DMS53 treated with DMSO at 0.1 percent for 48 hours (cell line): ENCODE results near the gene CCT6A.
"Not testable (repeated sequence)": the region's sequence is repeated elsewhere in the genome, so short reads cannot be mapped to it uniquely, and the experiment has no call there.

Source experiments
- DNase-seq: peaks from one replicate; lab custom pipeline; 2025; ENCODE audit not compliant: unreplicated experiment; lab: John Stamatoyannopoulos, UW

CCT6A gene

GRCh38 chr7:56097700-56098099 is 46.1 kb downstream of the CCT6A start:
- DNase-seq, result no peak

DNA sequence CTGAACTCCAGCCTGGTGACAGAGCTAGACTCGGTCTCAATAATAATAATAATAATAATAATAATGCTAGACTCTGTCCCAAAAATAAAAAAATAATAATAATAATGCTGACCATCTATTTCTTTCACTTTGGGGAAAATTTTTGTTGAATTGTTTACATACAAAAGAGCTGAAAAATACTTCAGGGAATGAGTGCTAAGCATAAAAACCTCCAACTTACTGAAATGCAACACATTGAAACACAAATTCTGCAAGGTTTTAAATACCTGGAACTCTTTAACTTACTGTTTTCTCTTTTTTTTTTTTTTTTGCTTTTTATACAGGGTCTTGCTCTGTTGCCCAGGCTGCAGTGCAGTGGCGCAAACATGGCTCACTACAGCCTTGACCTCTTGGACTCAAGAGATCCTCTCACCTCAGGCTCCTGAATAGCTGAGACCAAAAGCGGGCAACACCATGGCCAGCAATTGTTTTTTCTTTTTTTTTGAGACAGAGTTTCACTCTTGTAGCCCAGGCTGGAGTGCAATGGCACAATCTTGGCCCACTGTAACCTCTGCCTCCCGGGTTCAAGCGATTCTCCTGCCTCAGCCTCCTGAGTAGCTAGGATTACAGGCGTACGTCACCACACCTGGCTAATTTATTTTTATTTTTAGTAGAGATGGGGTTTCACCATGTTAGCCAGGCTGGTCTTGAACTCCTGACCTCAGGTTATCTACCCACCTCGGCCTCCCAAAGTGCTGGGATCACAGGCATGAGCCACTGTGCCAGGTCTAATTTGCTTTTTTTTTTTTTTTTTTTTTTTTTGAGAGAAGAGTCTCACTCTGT is 46.8 kb downstream of the CCT6A start:
- not testable (repeated sequence) for DNase-seq

GRCh38 chr7:56099653-56100052 is 48.1 kb downstream of the CCT6A start:
- no peak for DNase-seq

- DNase-seq, result not testable (repeated sequence)
These were observed 52.6 kb downstream of the CCT6A start for GRCh38 chr7:56104138-56104537.

- DNase-seq, result peak; percentile 19
These were observed 53.9 kb downstream of the CCT6A start for GRCh38 chr7:56105508-56105907.

DNA sequence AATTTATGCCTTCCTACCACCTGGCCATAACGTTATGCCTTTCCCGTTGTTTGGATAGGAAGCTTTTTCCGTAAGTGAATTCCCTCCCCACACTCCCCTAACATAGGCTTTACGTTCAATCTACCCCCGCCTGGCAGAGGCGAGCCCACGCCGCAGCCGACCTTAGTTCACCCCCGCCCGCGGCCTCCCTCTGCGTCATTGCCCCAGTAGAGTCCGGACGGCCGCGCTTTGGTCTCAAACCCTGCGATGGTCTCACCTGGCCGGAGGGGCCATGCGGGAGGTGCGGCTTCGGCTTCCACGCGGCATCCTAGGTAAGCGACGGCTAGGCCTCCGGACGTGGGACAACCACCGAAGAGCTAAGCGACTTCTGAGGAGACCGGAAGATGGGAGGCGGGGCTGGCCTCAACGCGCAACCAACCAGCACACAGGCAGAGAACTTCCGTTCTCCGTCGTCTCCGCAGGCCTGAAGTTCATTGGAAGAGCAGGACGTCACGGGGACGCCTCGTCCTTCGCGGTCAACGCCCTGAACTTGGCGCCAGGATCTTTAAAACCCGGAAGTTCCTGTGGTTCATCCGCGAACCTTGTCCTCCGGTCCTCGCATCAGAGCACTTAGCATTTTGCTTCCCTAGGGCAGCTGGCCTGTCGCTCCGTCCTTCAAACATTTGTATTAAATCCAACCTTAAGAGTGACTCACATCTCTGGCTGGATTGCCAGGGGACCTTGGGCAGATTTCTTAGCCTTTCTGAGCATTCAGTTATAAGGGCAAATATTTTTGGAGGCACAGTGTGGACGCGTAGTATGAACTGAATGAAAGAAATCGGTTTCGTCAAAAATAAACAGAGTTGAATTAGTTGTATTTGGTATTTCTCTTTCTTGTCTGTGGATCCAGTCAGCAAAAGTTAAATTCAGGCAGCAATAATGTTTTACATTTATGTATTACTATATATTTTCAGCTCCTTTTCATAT is 54.8 kb downstream of the CCT6A start, which contains the start of gene CHCHD2:
Gene CHCHD2 (minus strand): TSS at position 369 of the 966 bp plus-strand sequence. CDS start 63 bp downstream, at position 306.
- DNase-seq, result peak; percentile 98

GRCh38 chr7:56107954-56108258 is 56.3 kb downstream of the CCT6A start:
- no peak for DNase-seq

GRCh38 chr7:56110611-56111010 is 59.0 kb downstream of the CCT6A start:
- DNase-seq, result peak; percentile 21

DNA sequence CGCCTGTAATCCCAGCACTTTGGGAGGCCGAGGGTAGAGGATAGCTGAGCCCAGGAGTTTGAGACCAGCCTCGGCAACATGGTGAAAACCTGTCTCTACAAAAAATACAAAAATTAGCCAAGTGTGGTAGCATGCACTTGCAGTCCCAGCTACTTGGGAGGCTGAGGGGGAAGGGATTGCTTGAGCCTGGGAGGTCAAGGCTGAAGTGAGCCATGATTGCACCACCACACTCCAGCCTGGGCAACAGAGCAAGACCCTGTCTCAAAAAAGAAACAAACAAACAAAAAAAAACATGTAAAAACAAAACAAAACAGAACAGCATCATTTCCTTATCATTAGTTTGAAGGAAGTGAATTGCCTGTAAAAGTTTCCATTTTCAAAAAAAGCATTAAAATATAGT is 60.7 kb downstream of the CCT6A start:
- DNase-seq, result not testable (repeated sequence)
